GM23248 (cell line): ENCODE data around the gene GPC3. TPM values are rescaled to one million over a fixed set of nuclear protein-coding genes. Genes with fewer than 3 reads are reported as not detected.
A peak's percentile ranks its signal among the peaks of the same experiment; 100 is the strongest.
"Not testable (repeated sequence)": the region's sequence is repeated elsewhere in the genome, so short reads cannot be mapped to it uniquely, and the experiment has no call there.

Experiments
- DNase-seq: peaks from one replicate; pipeline ENCODE4 v3.0.0-alpha.2; 2015
- H2AFZ ChIP-seq: fragments of 200-600 bp; sonication (generic); 2 replicates; pipeline ENCODE4 v1.6.1; 2016; ENCODE audit warnings: antibody characterized with exemption
- H3F3A ChIP-seq: fragments of 200-600 bp; sonication (generic); 2 replicates; pipeline ENCODE4 v1.6.1; 2016; ENCODE audit warnings: mild to moderate bottlenecking, antibody characterized with exemption, mixed run types; ENCODE audit not compliant: insufficient read depth
- H3K27ac ChIP-seq: fragments of 200-600 bp; sonication (generic); 2 replicates; pipeline ENCODE4 v1.5.1; 2016; ENCODE audit warnings: mild to moderate bottlenecking
- H3K27me3 ChIP-seq: fragments of 200-600 bp; sonication (generic); replicated peaks from 2 replicates; pipeline ENCODE4 v1.6.1; 2016; ENCODE audit warnings: mild to moderate bottlenecking; ENCODE audit not compliant: insufficient read depth
- H3K36me3 ChIP-seq: fragments of 200-600 bp; sonication (generic); 2 replicates; pipeline ENCODE4 v1.6.1; 2016; ENCODE audit warnings: low read depth, mild to moderate bottlenecking
- H3K4me1 ChIP-seq: fragments of 200-600 bp; sonication (generic); 2 replicates; pipeline ENCODE4 v1.6.1; 2016; ENCODE audit warnings: mild to moderate bottlenecking; ENCODE audit not compliant: insufficient read depth
- H3K4me2 ChIP-seq: fragments of 200-600 bp; sonication (generic); one replicate; pipeline ENCODE4 v1.6.1; 2016; ENCODE audit warnings: mild to moderate bottlenecking; ENCODE audit not compliant: unreplicated experiment
- H3K4me3 ChIP-seq: fragments of 200-600 bp; sonication (generic); 2 replicates; pipeline ENCODE4 v1.5.1; 2016; ENCODE audit warnings: mild to moderate bottlenecking
- H3K79me2 ChIP-seq: fragments of 200-600 bp; sonication (generic); 2 replicates; pipeline ENCODE4 v1.6.1; 2016; ENCODE audit warnings: mild to moderate bottlenecking; ENCODE audit not compliant: insufficient read depth
- H3K9ac ChIP-seq: fragments of 200-600 bp; sonication (generic); 2 replicates; pipeline ENCODE4 v1.6.1; 2016; ENCODE audit warnings: mild to moderate bottlenecking
- H3K9me2 ChIP-seq: fragments of 200-600 bp; sonication (generic); 2 replicates; pipeline ENCODE4 v1.6.1; 2016; ENCODE audit warnings: mixed run types, mild to moderate bottlenecking, moderate library complexity; ENCODE audit not compliant: insufficient read depth
- H3K9me3 ChIP-seq: fragments of 200-600 bp; sonication (generic); one replicate; pipeline ENCODE4 v1.6.1; 2017; ENCODE audit warnings: low read depth
- H4K20me1 ChIP-seq: fragments of 200-600 bp; sonication (generic); 2 replicates; pipeline ENCODE4 v1.6.0; 2016; ENCODE audit not compliant: insufficient read depth
- EZH2 ChIP-seq: fragments of 200-600 bp; sonication (generic); IDR thresholded peaks from 2 replicates; pipeline ENCODE4 v1.6.1; 2018; ENCODE audit warnings: antibody characterized with exemption, mild to moderate bottlenecking; ENCODE audit not compliant: insufficient read depth, poor library complexity, severe bottlenecking
- EZH2phosphoT487 ChIP-seq: fragments of 200-600 bp; sonication (generic); IDR thresholded peaks from 2 replicates; pipeline ENCODE4 v1.6.1; 2018; ENCODE audit warnings: antibody characterized with exemption, moderate library complexity, mild to moderate bottlenecking, low read depth; ENCODE audit not compliant: insufficient read depth
- WGBS, 2 experiments: methylation state at CpG; one replicate each; pipeline ENCODE4 v1.1.6; 2015 to 2017; ENCODE audit warnings: low lambda C conversion rate in 2 of 2, low coverage in 1 of 2; ENCODE audit errors: missing lambda C conversion rate in 2 of 2; 5-methylcytosine and 5-hydroxymethylcytosine counted together
- in situ Hi-C: fragments of 300-500 bp; cut with MboI; formaldehyde crosslinking; loops from 2 replicates; pipeline ENCODE4 v1.15.0; 2020
- polyA plus RNA-seq: library from polyadenylated mRNA; unstranded; fragments of >200 nt; fragmentation: Nextera tagmentation; extraction: Ambion mirVana; gene quantifications from 2 replicates; pipeline ENCODE4 v1.2.1, GENCODE V29; 2016
- total RNA-seq: library from RNA; depleted of rRNA; stranded (reverse); fragments of >200 nt; shearing (Covaris generic); gene quantifications from 2 replicates; pipeline ENCODE4 v1.2.3, GENCODE V29; 2014

Gene GPC3
- total and polyA plus RNA-seq, 2 experiments from 2014 or later = not detected

- Histone ChIP-seq H3K4me3 (no peak overlapping the region), H3K4me1 (no peaks in the 10 kb centered on the region), H3K4me2 (no peak overlapping the region), H3K27me3 (no peaks in the 10 kb centered on the region), H3K9me2 (no peaks in the 10 kb centered on the region), H2AFZ (no peak overlapping the region), H3K79me2 (no peaks in the 10 kb centered on the region), H4K20me1 (no peaks in the 10 kb centered on the region), H3F3A (no peaks in the 10 kb centered on the region), H3K27ac (no peak overlapping the region), H3K36me3 (no peaks in the 10 kb centered on the region), H3K9ac (no peak overlapping the region), H3K9me3 (no peaks in the 10 kb centered on the region)
- TF ChIP-seq EZH2phosphoT487 = no peak
- peak; percentile 0 for DNase-seq
- in situ Hi-C loops = no loop called here
Measured at GRCh38 chrX:134024686-134025377, 39.4 kb upstream of the GPC3 start.

- Histone ChIP-seq H3K4me2 (no peak overlapping the region), H3K36me3 (no peaks in the 10 kb centered on the region), H3K9me2 (no peaks in the 10 kb centered on the region), H4K20me1 (no peaks in the 10 kb centered on the region), H2AFZ (no peak overlapping the region), H3K27ac (no peak overlapping the region), H3K27me3 (no peaks in the 10 kb centered on the region), H3F3A (no peaks in the 10 kb centered on the region), H3K79me2 (no peaks in the 10 kb centered on the region), H3K4me3 (no peak overlapping the region), H3K4me1 (no peaks in the 10 kb centered on the region), H3K9ac (no peak overlapping the region), H3K9me3 (no peaks in the 10 kb centered on the region)
- WGBS, 2 experiments = 42 to 61% methylated on average over 3 to 4 of the region's 4 CpGs
- in situ Hi-C loops = no loop called here
- TF ChIP-seq EZH2 (no peak), EZH2phosphoT487 (no peak)
- DNase-seq = no peak
Measured at GRCh38 chrX:134023851-134024281, 38.5 kb upstream of the GPC3 start.

- Histone ChIP-seq H3K9ac (no peak overlapping the region), H3K4me3 (no peak overlapping the region), H3K36me3 (no peaks in the 10 kb centered on the region), H3K79me2 (no peaks in the 10 kb centered on the region), H3K27ac (no peak overlapping the region), H3K27me3 (no peaks in the 10 kb centered on the region), H3K9me3 (no peaks in the 10 kb centered on the region), H3K4me2 (no peak overlapping the region), H4K20me1 (no peaks in the 10 kb centered on the region), H3K9me2 (no peaks in the 10 kb centered on the region), H2AFZ (no peak overlapping the region), H3K4me1 (no peaks in the 10 kb centered on the region), H3F3A (no peaks in the 10 kb centered on the region)
- TF ChIP-seq EZH2 = no peak
- no peak for TF ChIP-seq EZH2phosphoT487
- WGBS, 2 experiments = 69 to 72% methylated on average over 2 of the region's 2 CpGs
- in situ Hi-C loops = no loop called here
- DNase-seq = no peak
Measured at GRCh38 chrX:134020910-134021309, 35.5 kb upstream of the GPC3 start.

GRCh38 chrX:134019567-134020206, 34.3 kb upstream of the GPC3 start:
- Histone ChIP-seq H3K4me1 (no peaks in the 10 kb centered on the region), H3F3A (no peaks in the 10 kb centered on the region), H4K20me1 (no peaks in the 10 kb centered on the region), H3K9ac (no peak overlapping the region), H3K4me3 (no peak overlapping the region), H3K9me3 (no peaks in the 10 kb centered on the region), H3K4me2 (no peak overlapping the region), H3K27ac (no peak overlapping the region), H3K27me3 (no peaks in the 10 kb centered on the region), H3K9me2 (no peaks in the 10 kb centered on the region), H2AFZ (no peak overlapping the region), H3K36me3 (no peaks in the 10 kb centered on the region), H3K79me2 (no peaks in the 10 kb centered on the region)
- no peak for DNase-seq
- TF ChIP-seq EZH2phosphoT487 (no peak), EZH2 (no peak)
- WGBS, 2 experiments = 31 to 38% methylated on average over 4 of the region's 4 CpGs
- in situ Hi-C loops = no loop called here

GRCh38 chrX:134016309-134016708, 30.9 kb upstream of the GPC3 start:
- H3K27me3 ChIP-seq, H3K79me2 ChIP-seq, H3K27ac ChIP-seq, H3K4me2 ChIP-seq, H3K4me3 ChIP-seq, in situ Hi-C loops, H2AFZ ChIP-seq, H3F3A ChIP-seq, H3K4me1 ChIP-seq, H3K36me3 ChIP-seq, H3K9me3 ChIP-seq, H3K9ac ChIP-seq, H3K9me2 ChIP-seq, H4K20me1 ChIP-seq, DNase-seq: not testable (repeated sequence)
- 17 to 30% methylated on average over 1 of the region's 1 CpG for WGBS, 2 experiments

- DNase-seq, H3K9me3 ChIP-seq, H3K4me2 ChIP-seq, H3K27ac ChIP-seq, H2AFZ ChIP-seq, H3K27me3 ChIP-seq, H3K79me2 ChIP-seq, H3K9ac ChIP-seq, H3K9me2 ChIP-seq, H3F3A ChIP-seq, H3K36me3 ChIP-seq, in situ Hi-C loops, H3K4me3 ChIP-seq, H4K20me1 ChIP-seq, H3K4me1 ChIP-seq: not testable (repeated sequence)
- WGBS, 2 experiments = 64% methylated on average over 3 of the region's 3 CpGs; no CpG with 5 or more reads in 1 of the 2 experiments
Measured at GRCh38 chrX:134015510-134015909, 30.1 kb upstream of the GPC3 start.
